Upper lobe of left lung (tissue), 6 donors: ENCODE measurements around the gene CLK4. TPM values are rescaled to one million over a fixed set of nuclear protein-coding genes. Genes with fewer than 3 reads are reported as not detected.

Experiments used
- ATAC-seq, 2 donors: fragments of 200-7000 bp; cut with Tn5 transposase; one replicate each; pipeline ENCODE4 v1.9.1; 2022; ENCODE audit warnings: mild to moderate bottlenecking in 2 of 2, moderate library complexity in 2 of 2; ENCODE audit not compliant: low FRiP score in 2 of 2
- DNase-seq, 2 donors: peaks; one replicate each; pipeline ENCODE4 v3.0.0-alpha.2; 2019 to 2020
- H3K27ac ChIP-seq, 4 donors: fragments of 200-600 bp; sonication (generic); one replicate each; pipeline ENCODE4 v1.5.1; 2016 to 2019
- H3K27me3 ChIP-seq, 4 donors: fragments of 200-600 bp; sonication (generic); one replicate each; pipeline ENCODE4 v1.5.1; 2017 to 2019
- H3K36me3 ChIP-seq, 4 donors: fragments of 200-600 bp; sonication (generic); one replicate each; pipeline ENCODE4 v1.5.1; 2016 to 2019
- H3K4me1 ChIP-seq, 4 donors: fragments of 200-600 bp; sonication (generic); one replicate each; pipeline ENCODE4 v1.5.1; 2018 to 2019
- H3K4me3 ChIP-seq, 4 donors: fragments of 200-600 bp; sonication (generic); one replicate each; pipeline ENCODE4 v1.5.1; 2017 to 2019; ENCODE audit warnings: mild to moderate bottlenecking in 2 of 4, moderate library complexity in 1 of 4
- H3K9me3 ChIP-seq, 4 donors: fragments of 200-600 bp; sonication (generic); one replicate each; pipeline ENCODE4 v1.5.1; 2018 to 2019
- EP300 ChIP-seq, 4 donors: sonication (generic); formaldehyde crosslinking; IDR thresholded peaks; one replicate each; pipeline ENCODE4 v1.5.1; 2017; ENCODE audit warnings: antibody characterized with exemption in 4 of 4, control low read depth in 2 of 4
- POLR2A ChIP-seq, 4 donors: fragments of 450-650 bp; IDR thresholded peaks; one replicate each; pipeline ENCODE4 v1.5.1; 2016 to 2017; ENCODE audit warnings: antibody characterized with exemption in 4 of 4, mild to moderate bottlenecking in 2 of 4
- POLR2AphosphoS5 ChIP-seq, 2 donors: sonication (generic); formaldehyde crosslinking; IDR thresholded peaks; one replicate each; pipeline ENCODE4 v1.5.1; 2017; ENCODE audit warnings: antibody characterized with exemption in 2 of 2
- WGBS, 2 donors: methylation state at CpG; one replicate each; pipeline ENCODE4 v1.1.5; 2017 to 2018; 5-methylcytosine and 5-hydroxymethylcytosine counted together
- total RNA-seq, 6 donors: library from RNA; depleted of rRNA in 4 of 6; stranded (reverse); fragments of >200 nt in 4 of 6; gene quantifications; one replicate each; pipeline versions ENCODE4 v1.1.0 to v1.2.1, GENCODE V29; 2016 to 2021
- TF ChIP-seq, protein P1 (sequence below), 6 experiments: fragments of 450-650 bp in 4 of 6; fragments of 200-600 bp in 2 of 6; sonication (generic) in 2 of 6; IDR thresholded peaks; one replicate each; pipeline ENCODE4 v1.5.1; 2016 to 2019; ENCODE audit warnings: antibody characterized with exemption in 6 of 6
- donor health status: DM: no; HTN: no; CAD: no; lungs with moderate emphysema.
- donor health status: DM: no; HTN: yes; CAD: no; lungs with severe emphysema.

Gene CLK4
- total RNA-seq, 6 donors from 2014 or later = 28.8 to 81.7 (median 35.0) TPM

DNA sequence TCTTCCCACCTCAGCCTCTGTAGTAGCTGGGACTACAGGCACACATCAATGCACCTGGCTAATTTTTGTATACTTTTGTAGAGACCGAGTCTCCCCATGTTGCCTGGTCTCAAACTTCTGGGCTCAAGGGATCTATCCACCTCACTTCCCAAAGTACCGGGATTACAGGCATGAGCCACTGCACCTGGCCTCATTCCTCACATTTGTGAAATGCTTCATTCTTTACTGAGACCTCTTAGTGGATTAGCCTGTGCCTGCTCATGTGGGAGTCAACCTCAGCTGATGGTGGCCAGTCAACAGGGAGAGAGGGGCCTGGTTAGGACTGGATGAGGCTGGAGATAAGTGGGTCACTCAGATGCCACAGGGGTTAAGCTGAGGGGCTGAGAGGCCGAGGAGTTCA is 37.3 kb upstream of the CLK4 start:
- TF ChIP-seq, protein P1, sequence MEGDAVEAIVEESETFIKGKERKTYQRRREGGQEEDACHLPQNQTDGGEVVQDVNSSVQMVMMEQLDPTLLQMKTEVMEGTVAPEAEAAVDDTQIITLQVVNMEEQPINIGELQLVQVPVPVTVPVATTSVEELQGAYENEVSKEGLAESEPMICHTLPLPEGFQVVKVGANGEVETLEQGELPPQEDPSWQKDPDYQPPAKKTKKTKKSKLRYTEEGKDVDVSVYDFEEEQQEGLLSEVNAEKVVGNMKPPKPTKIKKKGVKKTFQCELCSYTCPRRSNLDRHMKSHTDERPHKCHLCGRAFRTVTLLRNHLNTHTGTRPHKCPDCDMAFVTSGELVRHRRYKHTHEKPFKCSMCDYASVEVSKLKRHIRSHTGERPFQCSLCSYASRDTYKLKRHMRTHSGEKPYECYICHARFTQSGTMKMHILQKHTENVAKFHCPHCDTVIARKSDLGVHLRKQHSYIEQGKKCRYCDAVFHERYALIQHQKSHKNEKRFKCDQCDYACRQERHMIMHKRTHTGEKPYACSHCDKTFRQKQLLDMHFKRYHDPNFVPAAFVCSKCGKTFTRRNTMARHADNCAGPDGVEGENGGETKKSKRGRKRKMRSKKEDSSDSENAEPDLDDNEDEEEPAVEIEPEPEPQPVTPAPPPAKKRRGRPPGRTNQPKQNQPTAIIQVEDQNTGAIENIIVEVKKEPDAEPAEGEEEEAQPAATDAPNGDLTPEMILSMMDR (IDR thresholded peaks at IDR 0.05) = no peak
- TF ChIP-seq POLR2A (IDR thresholded peaks at IDR 0.05) = no peak
- no peak for TF ChIP-seq EP300 (IDR thresholded peaks at IDR 0.05)
- no peak for TF ChIP-seq POLR2AphosphoS5 (IDR thresholded peaks at IDR 0.05)
- Histone ChIP-seq H3K4me3 (no peak overlapping the region), H3K36me3 (no peaks in the 10 kb centered on the region), H3K27me3 (no peaks in the 10 kb centered on the region), H3K27ac (no peak overlapping the region), H3K4me1 (no peaks in the 10 kb centered on the region), H3K9me3 (no peaks in the 10 kb centered on the region)
- no peak for ATAC-seq
- WGBS, 2 donors = 77 to 91% methylated on average over 2 to 3 of the region's 3 CpGs
- DNase-seq = no peak

DNA sequence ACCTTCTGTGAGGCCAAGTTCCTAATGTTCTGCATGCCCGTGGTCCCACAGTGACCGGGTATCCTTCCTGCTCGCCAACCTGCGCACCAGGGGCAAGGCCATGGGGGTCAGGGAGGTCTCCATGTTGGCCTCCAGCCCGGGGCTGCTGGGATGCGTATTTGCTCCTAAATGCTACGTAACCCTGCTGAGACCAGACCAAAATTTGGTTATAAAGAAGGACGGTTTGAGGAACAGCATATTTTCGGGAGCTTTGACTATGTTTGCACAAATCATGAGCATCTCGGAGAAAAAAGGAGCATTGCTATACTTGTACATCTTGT is 35.7 kb upstream of the CLK4 start:
- DNase-seq (no peak), ATAC-seq (no peak)
- no peaks in the 10 kb centered on the region for H3K4me1 ChIP-seq
- no peaks in the 10 kb centered on the region for H3K9me3 ChIP-seq
- WGBS, 2 donors = 88% methylated on average over 7 to 10 of the region's 10 CpGs
- H3K27me3 ChIP-seq = no peaks in the 10 kb centered on the region
- no peak overlapping the region for H3K27ac ChIP-seq
- no peak for TF ChIP-seq POLR2AphosphoS5 (IDR thresholded peaks at IDR 0.05)
- TF ChIP-seq, protein P1 (IDR thresholded peaks at IDR 0.05) = no peak
- no peak for TF ChIP-seq POLR2A (IDR thresholded peaks at IDR 0.05)
- TF ChIP-seq EP300 (IDR thresholded peaks at IDR 0.05) = no peak
- H3K4me3 ChIP-seq = no peak overlapping the region
- no peaks in the 10 kb centered on the region for H3K36me3 ChIP-seq

GRCh38 chr5:178661836-178662540 is 35.1 kb upstream of the CLK4 start:
- Histone ChIP-seq H3K36me3 (no peaks in the 10 kb centered on the region), H3K27me3 (no peaks in the 10 kb centered on the region), H3K4me3 (no peak overlapping the region), H3K9me3 (no peaks in the 10 kb centered on the region), H3K4me1 (no peaks in the 10 kb centered on the region), H3K27ac (no peak overlapping the region)
- TF ChIP-seq EP300 (IDR thresholded peaks at IDR 0.05) = no peak
- TF ChIP-seq, protein P1 (IDR thresholded peaks at IDR 0.05) = no peak
- TF ChIP-seq POLR2A (IDR thresholded peaks at IDR 0.05) = no peak
- TF ChIP-seq POLR2AphosphoS5 (IDR thresholded peaks at IDR 0.05) = no peak
- ATAC-seq = peak in 1 of 2 donors; percentile 22
- WGBS, 2 donors = 89 to 90% methylated on average over 20 to 21 of the region's 21 CpGs
- DNase-seq = no peak

- Histone ChIP-seq H3K27me3 (no peaks in the 10 kb centered on the region), H3K4me3 (no peak overlapping the region), H3K36me3 (no peaks in the 10 kb centered on the region), H3K9me3 (no peaks in the 10 kb centered on the region), H3K4me1 (peaks cover 0 to 3% (median 0%) of the 10 kb centered on the region in 4 donors), H3K27ac (no peak overlapping the region)
- no peak for ATAC-seq
- no peak for DNase-seq
- 72 to 80% methylated on average over 7 of the region's 7 CpGs for WGBS, 2 donors
- no peak for TF ChIP-seq EP300 (IDR thresholded peaks at IDR 0.05)
- no peak for TF ChIP-seq POLR2A (IDR thresholded peaks at IDR 0.05)
- TF ChIP-seq, protein P1 (IDR thresholded peaks at IDR 0.05) = no peak
- TF ChIP-seq POLR2AphosphoS5 (IDR thresholded peaks at IDR 0.05) = no peak
Measured at GRCh38 chr5:178651046-178651810, 24.4 kb upstream of the CLK4 start.
